Myocyte (in vitro differentiated cells): Measurements from ENCODE around the gene PNMA8B. TPM values are rescaled to one million over a fixed set of nuclear protein-coding genes. Genes with fewer than 3 reads are reported as not detected.
"Not testable (repeated sequence)": the region's sequence is repeated elsewhere in the genome, so short reads cannot be mapped to it uniquely, and the experiment has no call there.

Source experiments
- DNase-seq: peaks from one replicate; pipeline ENCODE4 v3.0.0-alpha.2; 2012; ENCODE audit warnings: low read depth
- polyA plus RNA-seq: library from polyadenylated mRNA; unstranded; fragments of >200 nt; gene quantifications from one replicate; pipeline ENCODE4 v1.2.1, GENCODE V29; 2012; ENCODE audit warnings: missing spikeins
- total RNA-seq: library from RNA; depleted of rRNA; stranded (reverse); fragments of >200 nt; gene quantifications from 2 replicates; pipeline ENCODE4 v1.2.3, GENCODE V29; 2014

The PNMA8B gene
- total RNA-seq, result 0.03 and 0.16 TPM in 2 replicates
- 0.05 TPM for polyA plus RNA-seq

GRCh38 chr19:46495786-46496099, at the start of gene PNMA8B:
TSS of gene PNMA8B (minus strand) at chr19:46495867. CDS start at chr19:46495465, 402 bp downstream.
- no peak for DNase-seq

- DNase-seq, result no peak
Measured at GRCh38 chr19:46544651-46545050, 49.0 kb upstream of the PNMA8B start.

GRCh38 chr19:46542428-46543230, 47.0 kb upstream of the PNMA8B start:
- peak; percentile 91 for DNase-seq

- DNase-seq, result peak; percentile 44
Measured at GRCh38 chr19:46537136-46538097, 41.8 kb upstream of the PNMA8B start.

GRCh38 chr19:46536391-46536790, 40.7 kb upstream of the PNMA8B start:
- no peak for DNase-seq

GRCh38 chr19:46533621-46534081, 38.0 kb upstream of the PNMA8B start:
- no peak for DNase-seq

- DNase-seq, result no peak
Measured at GRCh38 chr19:46533078-46533620, 37.5 kb upstream of the PNMA8B start.

- DNase-seq, result no peak
Measured at GRCh38 chr19:46530636-46531035, 35.0 kb upstream of the PNMA8B start.

- peak; percentile 73 for DNase-seq
Measured at GRCh38 chr19:46529622-46530451, 34.2 kb upstream of the PNMA8B start.

GRCh38 chr19:46528601-46529590, 33.2 kb upstream of the PNMA8B start:
- no peak for DNase-seq

GRCh38 chr19:46526801-46527200, 31.1 kb upstream of the PNMA8B start:
- DNase-seq, result not testable (repeated sequence)

- no peak for DNase-seq
Measured at GRCh38 chr19:46524308-46524707, 28.6 kb upstream of the PNMA8B start.

- not testable (repeated sequence) for DNase-seq
Measured at GRCh38 chr19:46522988-46523387, 27.3 kb upstream of the PNMA8B start.

GRCh38 chr19:46521241-46521868, 25.7 kb upstream of the PNMA8B start:
- DNase-seq, result no peak

GRCh38 chr19:46520616-46521015, 24.9 kb upstream of the PNMA8B start:
- no peak for DNase-seq

- no peak for DNase-seq
Measured at GRCh38 chr19:46517471-46517870, 21.8 kb upstream of the PNMA8B start.

GRCh38 chr19:46515879-46516350, 20.2 kb upstream of the PNMA8B start:
- DNase-seq, result peak; percentile 26

GRCh38 chr19:46515290-46515609, 19.6 kb upstream of the PNMA8B start:
- no peak for DNase-seq
